ENCODE results near the gene ZSCAN23. TPM values are rescaled to one million over a fixed set of nuclear protein-coding genes. Genes with fewer than 3 reads are reported as not detected.
"Not testable (repeated sequence)": the region's sequence is repeated elsewhere in the genome, so short reads cannot be mapped to it uniquely, and the experiment has no call there.

ZSCAN23 gene
- polyA plus RNA-seq, 3 donors: 13.6 to 17.2 (median 15.5) TPM

GRCh38 chr6:28447512-28447906 lies 4.2 kb upstream of the ZSCAN23 start:
- not testable (repeated sequence) for DNase-seq (ENCODE audit: extremely low read depth in 1 of 11, low read depth in 9 of 11, low spot score in 4 of 11)

- peak in 3 of 11 donors; percentile 3 to 13 (median 12) for DNase-seq (ENCODE audit: extremely low read depth in 1 of 11, low read depth in 9 of 11, low spot score in 4 of 11)
Measured at GRCh38 chr6:28446818-28447511, 3.7 kb upstream of the ZSCAN23 start.

GRCh38 chr6:28444759-28445158 lies 1.5 kb upstream of the ZSCAN23 start:
- DNase-seq (ENCODE audit: extremely low read depth in 1 of 11, low read depth in 9 of 11, low spot score in 4 of 11): not testable (repeated sequence)

- no peak for DNase-seq (ENCODE audit: extremely low read depth in 1 of 11, low read depth in 9 of 11, low spot score in 4 of 11)
Measured at GRCh38 chr6:28442586-28442985, 705 bp downstream of the ZSCAN23 start.

- DNase-seq (ENCODE audit: extremely low read depth in 1 of 11, low read depth in 9 of 11, low spot score in 4 of 11): no peak
Measured at GRCh38 chr6:28436404-28436803, 6.9 kb downstream of the ZSCAN23 start.

- DNase-seq (ENCODE audit: extremely low read depth in 1 of 11, low read depth in 9 of 11, low spot score in 4 of 11): no peak
Measured at GRCh38 chr6:28433119-28433518, 10.2 kb downstream of the ZSCAN23 start.

GRCh38 chr6:28429781-28430180 lies 13.5 kb downstream of the ZSCAN23 start:
- DNase-seq (ENCODE audit: extremely low read depth in 1 of 11, low read depth in 9 of 11, low spot score in 4 of 11): no peak

- DNase-seq (ENCODE audit: extremely low read depth in 1 of 11, low read depth in 9 of 11, low spot score in 4 of 11): no peak
Measured at GRCh38 chr6:28425944-28426541, 17.2 kb downstream of the ZSCAN23 start.

- DNase-seq (ENCODE audit: extremely low read depth in 1 of 11, low read depth in 9 of 11, low spot score in 4 of 11): no peak
Measured at GRCh38 chr6:28424163-28424562, 19.1 kb downstream of the ZSCAN23 start.

- DNase-seq (ENCODE audit: extremely low read depth in 1 of 11, low read depth in 9 of 11, low spot score in 4 of 11): no peak
Measured at GRCh38 chr6:28423546-28423945, 19.7 kb downstream of the ZSCAN23 start.

- DNase-seq (ENCODE audit: extremely low read depth in 1 of 11, low read depth in 9 of 11, low spot score in 4 of 11): no peak
Measured at GRCh38 chr6:28413681-28414080, 29.6 kb downstream of the ZSCAN23 start.

GRCh38 chr6:28410767-28411166 lies 32.5 kb downstream of the ZSCAN23 start:
- no peak for DNase-seq (ENCODE audit: extremely low read depth in 1 of 11, low read depth in 9 of 11, low spot score in 4 of 11)

- no peak for DNase-seq (ENCODE audit: extremely low read depth in 1 of 11, low read depth in 9 of 11, low spot score in 4 of 11)
Measured at GRCh38 chr6:28408076-28408802, 35.1 kb downstream of the ZSCAN23 start.

GRCh38 chr6:28407401-28407800 lies 35.9 kb downstream of the ZSCAN23 start:
- no peak for DNase-seq (ENCODE audit: extremely low read depth in 1 of 11, low read depth in 9 of 11, low spot score in 4 of 11)

GRCh38 chr6:28403923-28404322 lies 39.4 kb downstream of the ZSCAN23 start:
- not testable (repeated sequence) for DNase-seq (ENCODE audit: extremely low read depth in 1 of 11, low read depth in 9 of 11, low spot score in 4 of 11)

GRCh38 chr6:28402197-28402596 lies 41.1 kb downstream of the ZSCAN23 start:
- DNase-seq (ENCODE audit: extremely low read depth in 1 of 11, low read depth in 9 of 11, low spot score in 4 of 11): no peak

GRCh38 chr6:28401172-28401571 lies 42.1 kb downstream of the ZSCAN23 start:
- no peak for DNase-seq (ENCODE audit: extremely low read depth in 1 of 11, low read depth in 9 of 11, low spot score in 4 of 11)

GRCh38 chr6:28400122-28400451 lies 43.2 kb downstream of the ZSCAN23 start:
- no peak for DNase-seq (ENCODE audit: extremely low read depth in 1 of 11, low read depth in 9 of 11, low spot score in 4 of 11)

GRCh38 chr6:28399350-28400121 lies 43.8 kb downstream of the ZSCAN23 start, which contains the start of gene ZSCAN12:
Gene ZSCAN12, minus strand, starts transcription at chr6:28399747. Its CDS starts 1,342 bp downstream, at chr6:28398405.
- peak; percentile 70 to 88 (median 85) for DNase-seq (ENCODE audit: extremely low read depth in 1 of 11, low read depth in 9 of 11, low spot score in 4 of 11)
